HG03469 (cell line): ENCODE measurements around the gene ZBTB40.

ENCODE experiments used
- ATAC-seq: cut with Tn5 transposase; IDR thresholded peaks from one replicate; pipeline ENCODE4 v1.9.1; 2021; ENCODE audit warnings: mild to moderate bottlenecking, moderate library complexity, moderate number of reproducible peaks; ENCODE audit not compliant: unreplicated experiment

Gene ZBTB40

DNA sequence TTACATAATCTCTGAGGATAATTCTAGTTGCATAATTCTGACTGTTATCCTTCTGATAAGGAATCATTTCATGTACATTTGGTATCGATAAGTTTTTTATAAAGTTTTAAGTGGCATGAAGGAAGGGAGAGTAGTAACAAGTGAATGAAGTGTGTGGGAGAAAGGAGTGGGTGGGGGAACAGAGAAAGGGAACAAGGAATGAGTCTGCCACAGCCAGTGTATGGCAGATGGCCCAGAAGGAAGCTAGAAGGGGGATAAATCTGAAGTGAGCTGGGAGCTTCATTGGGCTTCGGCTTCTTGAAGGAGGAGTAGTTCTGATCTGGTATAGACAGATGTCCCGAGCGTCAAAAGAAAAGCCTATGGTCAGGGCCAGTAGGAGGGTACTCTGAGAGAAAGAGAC is 18.6 kb downstream of the ZBTB40 start:
- no peak for ATAC-seq

DNA sequence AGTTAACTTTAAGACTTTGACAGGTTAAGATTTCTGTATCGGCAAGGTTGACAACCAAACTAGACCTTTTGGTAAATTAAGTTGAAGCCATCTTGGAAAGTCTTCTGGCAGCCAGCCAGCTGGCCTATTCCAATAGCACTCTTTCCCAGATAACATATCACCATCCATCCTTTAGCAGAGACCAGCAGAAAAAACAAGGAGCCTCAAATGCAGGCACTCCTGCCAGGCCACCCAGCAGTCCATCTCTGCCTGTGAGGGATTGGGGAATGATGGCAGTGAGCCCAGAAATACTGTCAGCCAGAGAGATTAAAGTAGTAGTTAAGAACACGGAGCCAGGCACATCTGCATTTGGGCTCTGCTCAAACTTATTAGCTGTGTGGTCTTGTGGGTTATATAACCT is 19.4 kb downstream of the ZBTB40 start:
- ATAC-seq = no peak

GRCh38 chr1:22471610-22472009 is 20.0 kb downstream of the ZBTB40 start:
- no peak for ATAC-seq

DNA sequence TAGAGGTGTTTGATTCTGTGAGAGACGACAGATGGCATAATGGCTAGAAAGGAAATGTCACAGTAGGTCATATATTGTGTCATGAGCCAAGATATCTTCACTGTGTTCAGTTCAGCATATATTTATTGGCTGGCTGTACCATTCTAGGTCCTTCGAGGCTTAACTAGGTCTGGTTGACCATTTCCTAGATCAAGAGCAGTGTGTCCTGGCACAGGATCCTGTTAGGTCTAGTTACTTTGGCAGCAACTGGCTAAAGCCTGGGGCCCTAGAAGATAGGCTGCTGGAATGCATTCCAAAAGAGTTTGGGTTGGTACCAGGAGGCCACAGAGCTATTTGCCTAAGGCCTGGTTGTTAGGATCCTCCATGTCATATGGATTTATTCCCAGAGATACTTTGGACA is 20.9 kb downstream of the ZBTB40 start:
- no peak for ATAC-seq

- no peak for ATAC-seq
Observed at GRCh38 chr1:22473952-22474351, 22.3 kb downstream of the ZBTB40 start.

- no peak for ATAC-seq
Observed at GRCh38 chr1:22476566-22476965, 24.9 kb downstream of the ZBTB40 start.

- no peak for ATAC-seq
Observed at GRCh38 chr1:22483121-22483520, 31.5 kb downstream of the ZBTB40 start.

DNA sequence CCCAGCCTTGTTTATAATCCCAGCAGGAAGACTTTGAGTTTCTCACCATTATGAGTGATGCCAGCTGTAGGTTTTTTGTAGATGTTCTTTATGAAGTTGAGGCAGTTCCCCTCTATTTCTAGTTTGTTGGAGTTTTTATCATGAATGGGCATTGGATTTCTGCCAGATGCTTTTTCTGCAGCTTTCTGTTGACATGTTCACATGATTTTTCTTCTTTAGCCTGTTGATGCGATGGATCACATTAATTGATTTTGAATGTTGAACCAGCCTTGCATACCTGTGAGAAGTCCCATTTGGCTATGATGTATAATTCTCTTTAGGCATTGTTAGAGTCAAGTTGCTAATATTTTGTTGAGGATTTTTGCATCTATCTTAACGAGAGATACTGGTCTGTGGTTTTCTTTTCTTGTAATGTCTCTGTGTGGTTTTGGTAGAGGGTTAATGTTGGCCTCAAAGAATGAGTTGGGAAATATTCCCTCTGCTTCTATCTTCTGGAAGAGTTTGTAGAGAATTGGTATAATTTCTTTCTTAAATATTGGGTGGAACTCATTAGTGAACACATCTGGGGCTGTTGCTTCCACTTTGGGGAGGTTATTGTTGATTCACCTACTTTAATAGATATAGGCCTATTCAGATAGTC is 33.2 kb downstream of the ZBTB40 start:
- ATAC-seq = no peak

GRCh38 chr1:22485431-22485830 is 33.8 kb downstream of the ZBTB40 start:
- no peak for ATAC-seq

DNA sequence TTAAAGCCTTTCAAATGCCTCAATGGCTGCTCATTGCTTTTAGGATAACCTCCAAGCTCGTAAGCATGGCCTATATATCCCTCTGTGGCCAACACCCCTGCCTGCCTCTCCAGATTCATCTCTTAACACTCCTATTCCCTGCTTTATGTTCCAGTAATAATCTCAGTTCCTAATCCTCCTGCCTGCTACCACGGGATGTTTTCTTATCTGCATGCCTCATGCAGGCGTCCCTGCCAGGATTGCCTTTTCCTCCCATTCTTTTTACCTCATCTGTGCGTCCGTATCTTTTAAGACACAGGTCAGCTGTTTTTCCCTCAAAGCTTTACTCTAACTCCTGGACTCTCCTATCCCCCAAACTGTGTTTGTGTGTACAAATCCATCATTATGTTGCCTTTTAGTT is 36.1 kb downstream of the ZBTB40 start:
- ATAC-seq = no peak

- no peak for ATAC-seq
Observed at GRCh38 chr1:22488319-22488718, 36.7 kb downstream of the ZBTB40 start.

- no peak for ATAC-seq
Observed at GRCh38 chr1:22489278-22489677, 37.6 kb downstream of the ZBTB40 start.

DNA sequence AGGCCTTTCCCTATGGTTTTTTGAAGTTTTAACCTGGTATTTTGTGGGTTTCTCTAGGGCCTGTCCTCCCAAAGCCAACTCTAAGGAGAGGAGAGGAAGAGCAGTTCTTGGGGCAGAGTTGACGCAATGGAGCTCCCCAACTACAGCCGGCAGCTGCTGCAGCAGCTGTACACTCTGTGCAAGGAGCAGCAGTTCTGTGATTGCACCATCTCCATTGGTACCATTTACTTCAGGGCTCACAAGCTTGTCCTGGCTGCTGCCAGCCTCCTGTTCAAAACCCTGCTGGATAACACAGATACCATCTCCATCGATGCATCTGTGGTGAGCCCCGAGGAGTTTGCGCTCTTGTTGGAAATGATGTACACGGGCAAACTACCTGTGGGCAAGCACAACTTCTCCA is 38.2 kb downstream of the ZBTB40 start:
- no peak for ATAC-seq

GRCh38 chr1:22490309-22490708 is 38.7 kb downstream of the ZBTB40 start:
- no peak for ATAC-seq

DNA sequence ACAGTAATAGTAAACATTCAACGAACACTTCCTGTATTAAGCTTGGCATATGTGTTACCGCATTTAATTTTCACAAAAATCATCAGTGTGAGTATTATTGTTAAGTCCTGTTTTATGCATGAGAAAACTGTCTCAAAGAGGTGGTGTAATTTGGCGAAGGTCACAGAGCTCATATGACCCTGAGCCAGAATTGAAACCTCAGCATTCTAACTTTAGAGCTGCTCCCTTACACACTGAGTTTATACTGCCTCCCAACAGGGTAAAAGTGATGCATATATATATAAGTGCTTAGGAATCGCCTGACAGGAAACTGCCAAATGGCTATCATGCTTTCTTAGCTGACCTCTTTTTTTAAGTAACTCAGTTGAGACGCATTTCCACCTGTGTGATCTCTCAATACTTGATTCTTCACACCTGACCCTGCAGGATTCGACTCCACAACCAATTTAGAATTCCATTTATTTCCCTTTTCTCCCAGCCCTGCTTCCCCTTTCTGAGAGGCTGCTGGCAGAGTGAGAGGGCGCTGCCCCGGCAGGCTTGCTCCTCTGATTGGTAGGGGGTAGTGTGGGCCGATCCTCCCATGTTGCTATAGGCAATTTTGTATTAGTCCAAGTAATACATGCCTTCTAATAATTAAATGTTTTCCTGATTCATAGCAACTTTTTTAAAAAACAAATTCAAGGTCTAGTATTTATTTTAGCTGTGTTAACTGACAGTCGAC is 40.5 kb downstream of the ZBTB40 start:
- ATAC-seq = no peak

GRCh38 chr1:22494144-22494543 is 42.5 kb downstream of the ZBTB40 start:
- no peak for ATAC-seq

DNA sequence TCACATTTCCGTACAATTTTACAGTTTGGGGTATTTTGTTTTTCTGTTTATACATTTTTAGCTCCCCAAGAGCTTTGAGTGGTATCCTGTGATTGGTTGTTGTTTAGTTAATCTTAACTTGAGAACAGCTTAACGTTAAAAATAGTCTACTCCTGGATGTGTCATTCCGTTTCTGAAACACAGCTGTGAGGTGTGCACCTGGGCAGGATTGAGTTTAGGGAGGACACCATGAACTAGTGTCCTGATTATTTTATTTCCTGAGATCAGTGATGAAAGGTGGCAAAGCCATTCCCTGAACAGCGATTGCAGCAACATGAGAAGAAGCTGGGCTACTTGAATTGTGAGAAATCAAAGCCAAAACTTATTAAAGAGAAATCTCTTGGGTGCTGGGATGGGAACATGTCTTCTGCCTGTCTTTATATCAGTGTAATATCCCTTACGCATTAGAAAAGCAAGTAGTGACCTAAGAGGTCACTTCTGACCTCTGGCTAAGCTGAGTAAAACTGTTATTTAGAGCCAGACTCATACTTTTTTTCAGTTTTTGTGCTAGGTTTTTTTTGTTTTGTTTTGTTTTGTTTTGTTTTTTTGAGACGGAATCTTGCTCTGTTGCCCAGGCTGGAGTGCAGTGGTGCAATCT is 43.4 kb downstream of the ZBTB40 start:
- ATAC-seq = no peak

GRCh38 chr1:22496536-22497160 is 45.0 kb downstream of the ZBTB40 start:
- ATAC-seq = no peak

- ATAC-seq = no peak
Observed at GRCh38 chr1:22498463-22498862, 46.8 kb downstream of the ZBTB40 start.

DNA sequence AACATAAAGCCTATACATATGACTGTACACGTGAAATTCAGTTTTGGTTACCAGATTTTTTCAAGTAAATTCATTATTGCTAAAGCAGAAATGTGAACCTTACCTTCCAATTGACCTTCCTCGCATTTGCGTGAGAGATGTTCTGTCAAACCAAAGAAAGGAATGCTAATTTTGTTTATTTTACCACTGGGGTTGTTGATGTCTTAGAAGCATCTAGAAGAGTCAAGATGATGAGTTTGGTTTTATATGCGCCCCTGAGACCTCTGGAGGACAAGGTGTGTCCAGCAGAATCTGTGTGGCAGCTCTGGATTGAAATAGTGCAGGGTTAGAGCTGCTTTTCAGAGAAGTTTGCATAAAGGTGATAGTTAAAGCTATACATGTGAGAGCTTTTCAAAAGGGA is 48.4 kb downstream of the ZBTB40 start:
- no peak for ATAC-seq

- no peak for ATAC-seq
Observed at GRCh38 chr1:22500471-22500870, 48.8 kb downstream of the ZBTB40 start.

GRCh38 chr1:22502202-22502601 is 50.6 kb downstream of the ZBTB40 start:
- ATAC-seq = no peak
